ENCODE data around the gene CCT3.
A peak's percentile ranks its signal among the peaks of the same experiment; 100 is the strongest.

The CCT3 gene

DNA sequence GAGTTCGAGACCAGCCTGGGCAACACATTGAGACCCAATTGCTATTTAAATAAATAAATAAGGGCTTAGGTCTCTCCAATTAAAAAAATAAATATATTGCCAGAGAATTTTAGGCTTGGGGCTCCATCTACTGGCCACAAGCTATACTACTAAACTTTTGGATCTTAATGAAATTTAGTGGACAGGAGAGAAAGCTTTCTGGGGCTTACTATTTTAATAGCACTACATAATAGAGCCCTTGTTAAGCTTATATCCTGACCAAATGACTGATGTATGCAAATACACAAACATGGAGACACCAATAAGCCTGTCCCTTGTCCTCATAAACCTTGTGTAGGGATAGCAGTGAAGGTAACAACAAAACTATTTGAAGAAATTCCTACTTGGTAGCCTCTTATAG lies 18.4 kb downstream of the CCT3 start:
- no peak for DNase-seq

DNA sequence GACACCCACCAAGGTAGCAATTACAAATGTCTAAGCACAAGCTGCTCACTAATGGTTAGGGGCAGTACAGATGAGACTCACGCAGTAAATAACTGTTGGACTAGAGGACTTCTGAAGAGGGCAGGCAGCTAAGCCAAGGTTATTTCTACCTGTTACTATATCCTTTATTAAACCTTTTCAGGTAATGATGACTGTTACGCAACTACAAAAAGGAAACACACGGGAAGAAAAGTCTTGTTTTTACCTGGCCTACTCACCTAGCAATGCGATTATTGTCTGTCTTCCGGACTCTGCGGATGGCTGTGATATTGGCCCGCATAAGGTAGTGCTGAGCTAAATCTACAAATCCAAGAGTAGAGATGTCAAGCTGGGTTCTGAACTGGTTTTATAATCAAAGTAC lies 21.2 kb downstream of the CCT3 start:
- DNase-seq = no peak

DNA sequence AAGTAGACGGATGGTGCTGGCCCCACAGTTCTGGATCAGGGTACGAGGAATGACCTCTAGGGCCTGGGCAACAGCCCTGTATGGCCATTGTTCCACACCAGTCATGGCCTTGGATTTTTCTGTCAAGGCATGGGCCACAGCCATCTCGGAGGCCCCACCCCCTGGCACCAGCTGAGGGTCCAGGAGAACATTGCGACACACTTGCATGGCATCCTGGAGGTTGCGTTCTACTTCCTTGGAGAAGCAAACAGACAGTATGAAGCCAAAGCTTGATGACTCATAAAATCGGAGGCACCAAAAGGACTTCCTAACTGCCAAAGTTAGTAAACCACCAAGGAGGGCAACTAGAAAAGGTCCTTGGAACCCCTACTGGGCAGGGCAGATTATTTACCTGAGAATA lies 27.1 kb downstream of the CCT3 start:
- DNase-seq = no peak

DNA sequence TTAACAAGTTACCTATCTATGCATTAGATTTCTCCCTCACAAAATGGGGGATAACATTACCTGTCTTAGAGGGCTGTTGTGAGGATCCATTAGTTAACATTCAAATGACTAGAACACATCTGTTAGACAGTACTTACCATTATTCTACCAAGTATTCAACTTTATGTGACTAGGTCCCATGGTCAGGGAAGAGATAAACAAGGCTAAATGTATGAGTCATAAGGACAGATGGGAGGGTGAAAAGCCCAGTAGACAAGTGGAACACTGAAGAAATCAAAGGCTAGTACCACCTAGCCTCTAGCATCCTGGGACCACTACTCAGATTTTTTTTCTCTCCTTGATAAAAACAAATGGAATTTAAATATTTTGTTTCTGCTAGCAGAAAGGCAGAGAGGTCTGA lies 30.0 kb downstream of the CCT3 start:
- DNase-seq = no peak

DNA sequence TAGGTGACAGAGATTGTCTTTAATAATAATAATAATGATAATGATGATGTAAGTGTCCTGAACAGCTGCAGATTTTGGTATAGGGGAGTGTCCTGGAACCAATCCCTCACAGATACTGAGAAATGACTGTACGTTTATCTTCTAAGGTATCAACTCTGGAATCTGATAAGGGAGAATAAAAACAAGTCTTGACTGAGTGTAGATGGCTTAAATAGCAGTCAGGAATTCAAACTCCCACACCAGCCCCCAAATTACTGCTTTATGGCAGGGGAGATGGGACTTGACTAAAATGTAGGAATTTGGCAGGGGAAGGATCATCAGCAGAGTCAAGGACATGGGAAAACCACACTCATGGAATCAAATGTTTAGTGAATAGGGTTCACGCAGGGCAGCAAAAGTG lies 32.9 kb downstream of the CCT3 start:
- no peak for DNase-seq

DNA sequence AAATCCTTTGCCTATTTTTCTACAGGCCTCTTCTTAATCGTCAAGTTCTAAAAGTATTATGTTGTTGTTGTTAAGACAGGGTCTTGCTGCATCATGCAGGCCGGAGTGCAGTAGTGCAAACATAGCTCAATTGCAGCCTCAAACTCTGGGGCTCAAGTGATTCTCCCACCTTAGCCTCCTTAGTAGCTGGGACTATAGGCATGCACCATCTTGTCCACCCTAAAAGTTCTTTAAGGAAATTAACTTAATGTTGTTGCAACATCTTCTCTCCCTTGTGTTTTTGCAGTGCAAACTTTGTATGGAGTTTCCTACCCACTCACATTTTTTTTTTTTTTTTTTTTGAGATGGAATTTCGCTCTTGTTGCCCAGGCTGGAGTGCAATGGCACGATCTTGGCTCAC lies 34.9 kb downstream of the CCT3 start:
- no peak for DNase-seq

DNA sequence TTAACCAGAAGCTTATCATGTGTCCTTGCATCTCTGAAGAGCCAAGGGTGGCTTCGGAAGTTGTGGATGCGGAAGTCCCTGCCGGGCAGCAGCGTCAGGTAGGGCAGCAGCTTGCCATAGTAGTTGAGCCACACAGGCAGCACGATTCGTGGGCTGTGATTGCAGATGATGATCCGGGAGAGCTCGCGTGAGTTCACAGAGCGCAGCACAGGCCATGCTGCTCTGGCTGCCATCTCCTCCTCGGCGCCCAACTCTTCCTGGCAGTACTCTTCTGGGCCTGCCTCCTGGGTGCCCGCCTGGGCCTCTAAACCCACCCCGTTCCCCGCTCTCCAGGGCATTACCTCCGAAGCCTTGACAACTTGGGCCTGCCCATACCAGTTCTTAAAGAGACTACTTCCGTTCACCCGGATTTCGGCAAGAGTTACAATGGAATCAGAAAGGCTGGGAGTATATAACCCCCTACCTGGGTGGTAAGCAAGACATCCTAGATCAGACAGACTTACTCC lies 39.2 kb downstream of the CCT3 start, which contains the start of gene VHLL:
TSS of gene VHLL (minus strand) at position 456 of the 506 bp plus-strand sequence. CDS start at position 338, 118 bp downstream.
- DNase-seq = no peak

DNA sequence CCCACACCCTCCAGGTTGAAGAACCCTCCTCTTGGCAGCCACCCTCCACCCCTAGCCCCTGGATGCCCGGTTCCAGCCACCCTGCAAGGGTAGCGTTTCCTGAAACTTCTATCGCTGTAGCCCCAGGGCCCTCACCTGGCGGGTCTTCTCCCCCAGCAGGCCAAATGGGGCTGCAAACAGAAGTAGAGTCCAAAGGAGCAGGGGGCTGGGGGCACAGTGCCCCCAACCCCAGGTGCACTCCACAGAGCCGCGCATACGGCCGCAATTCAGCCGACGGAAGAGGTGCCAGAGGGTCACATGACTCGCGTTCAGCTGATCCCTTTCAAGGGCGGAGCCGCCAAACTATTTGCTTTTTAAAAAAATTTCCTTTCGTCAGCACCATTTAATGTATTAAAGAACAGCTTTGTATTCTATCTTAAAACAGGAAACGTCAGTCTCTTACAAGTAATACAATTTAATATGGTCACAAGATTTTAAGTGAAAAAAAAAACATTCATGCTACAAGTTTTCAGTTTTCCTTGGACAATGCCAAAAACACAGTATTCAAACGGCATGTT lies 42.6 kb downstream of the CCT3 start, which contains the start of gene GLMP:
TSS of gene GLMP (minus strand) at position 289 of the 557 bp plus-strand sequence. CDS start at position 255, 34 bp downstream.
- peak; percentile 46 for DNase-seq

DNA sequence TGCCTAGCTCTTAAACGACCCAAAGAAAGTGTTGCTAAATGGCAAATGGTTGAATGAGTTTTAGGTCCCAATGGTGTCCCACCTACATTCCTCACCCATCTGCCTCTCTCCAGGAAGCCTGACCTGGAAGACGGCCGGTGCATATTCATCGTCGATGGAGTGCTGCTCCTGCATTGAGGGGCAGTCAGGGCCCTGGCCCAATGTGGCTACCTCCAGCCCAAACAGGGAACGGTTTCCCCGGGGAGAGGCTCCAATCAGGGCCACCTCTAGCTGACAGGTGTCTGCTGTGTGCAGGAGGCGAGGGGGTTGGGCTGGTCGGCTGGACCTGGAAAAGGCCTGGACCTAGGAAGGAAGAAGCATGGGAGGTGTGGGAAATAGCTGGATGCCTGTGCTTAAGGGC lies 44.2 kb downstream of the CCT3 start:
- no peak for DNase-seq

DNA sequence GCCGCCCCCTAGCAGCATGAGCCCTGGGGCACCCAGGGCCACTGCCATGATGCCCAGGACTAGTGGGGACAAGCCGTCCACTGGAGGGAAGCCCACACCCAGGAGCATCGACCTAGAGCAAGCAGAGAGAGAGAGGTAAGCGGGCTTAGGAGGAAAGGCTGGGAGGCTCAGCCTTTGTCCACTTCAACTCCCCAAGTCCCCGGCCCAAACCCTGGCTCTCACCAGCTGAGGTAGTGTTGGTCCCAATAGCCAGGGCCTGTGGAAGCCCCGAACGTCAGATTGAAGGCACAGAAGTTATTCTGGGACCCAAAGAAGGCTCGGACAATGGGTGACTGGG lies 45.0 kb downstream of the CCT3 start:
- no peak for DNase-seq

DNA sequence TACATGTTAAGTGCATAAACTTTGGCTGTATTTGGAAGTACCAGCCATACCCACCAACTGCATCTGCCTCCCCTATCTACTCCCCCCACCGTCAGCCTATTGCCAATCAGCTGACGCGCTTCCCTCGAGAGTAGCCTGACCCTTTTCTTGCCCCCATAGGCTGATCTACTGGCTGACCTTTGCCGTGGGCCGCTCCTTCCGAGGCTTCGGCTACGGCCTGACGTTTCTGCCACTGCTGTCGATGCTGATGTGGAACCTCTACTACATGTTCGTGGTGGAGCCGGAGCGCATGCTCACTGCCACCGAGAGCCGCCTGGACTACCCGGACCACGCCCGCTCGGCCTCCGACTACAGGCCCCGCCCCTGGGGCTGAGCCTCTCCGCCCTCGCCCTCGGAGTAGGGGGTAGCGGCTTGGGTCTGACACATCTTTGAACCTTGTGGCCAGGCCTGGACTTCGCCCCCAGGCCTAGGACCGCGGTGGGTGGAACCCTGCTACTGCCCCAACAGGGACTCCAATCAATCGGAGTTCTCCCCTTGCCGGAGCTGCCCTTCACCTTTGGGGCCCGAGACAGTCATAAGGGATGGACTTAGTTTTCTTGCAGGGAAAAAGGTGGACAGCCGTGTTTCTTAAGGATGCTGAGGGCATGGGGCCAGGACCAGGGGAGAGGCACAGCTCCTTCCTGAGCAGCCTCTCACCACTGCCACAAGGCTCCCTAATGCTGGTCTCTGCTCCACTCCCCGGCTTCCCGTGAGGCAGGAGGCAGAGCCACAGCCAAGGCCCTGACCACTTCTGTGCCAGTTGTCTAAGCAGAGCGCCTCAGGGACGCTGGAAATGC lies 46.6 kb downstream of the CCT3 start:
- DNase-seq = peak; percentile 72

DNA sequence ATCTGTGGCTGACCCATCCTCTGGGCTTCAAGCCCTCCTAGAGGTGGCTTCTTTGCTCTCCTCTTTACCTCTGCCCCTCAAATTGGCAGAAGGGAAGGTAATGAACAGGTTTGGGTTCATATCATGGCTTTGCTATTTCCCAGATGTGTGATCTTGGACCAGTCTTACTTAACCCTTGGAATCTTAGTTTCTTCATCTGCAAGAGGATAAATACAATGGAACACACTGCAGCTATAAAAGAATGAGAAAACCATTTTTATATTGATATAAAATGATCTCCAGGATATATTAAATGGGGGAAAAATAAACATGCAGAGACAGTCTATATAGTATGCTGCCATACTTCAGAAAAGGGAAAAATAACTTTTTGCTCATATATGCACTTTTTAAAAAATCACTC lies 48.2 kb downstream of the CCT3 start:
- DNase-seq = no peak

DNA sequence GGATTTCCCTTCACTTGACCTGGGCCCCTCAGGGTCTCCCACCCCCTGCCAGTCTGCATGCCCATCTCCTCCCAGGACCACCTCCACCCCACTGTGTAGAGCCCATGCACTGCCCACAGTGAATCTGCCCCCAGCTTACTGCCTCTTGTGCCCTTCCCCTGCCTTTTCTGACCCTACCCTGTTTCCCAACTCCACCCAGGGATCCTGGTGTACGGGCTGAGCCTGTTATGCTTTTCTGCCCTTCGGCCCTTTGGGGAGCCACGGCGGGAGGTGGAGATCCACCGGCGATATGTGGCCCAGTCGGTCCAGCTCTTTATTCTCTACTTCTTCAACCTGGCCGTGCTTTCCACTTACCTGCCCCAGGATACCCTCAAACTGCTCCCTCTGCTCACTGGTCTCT lies 52.0 kb downstream of the CCT3 start:
- no peak for DNase-seq

DNA sequence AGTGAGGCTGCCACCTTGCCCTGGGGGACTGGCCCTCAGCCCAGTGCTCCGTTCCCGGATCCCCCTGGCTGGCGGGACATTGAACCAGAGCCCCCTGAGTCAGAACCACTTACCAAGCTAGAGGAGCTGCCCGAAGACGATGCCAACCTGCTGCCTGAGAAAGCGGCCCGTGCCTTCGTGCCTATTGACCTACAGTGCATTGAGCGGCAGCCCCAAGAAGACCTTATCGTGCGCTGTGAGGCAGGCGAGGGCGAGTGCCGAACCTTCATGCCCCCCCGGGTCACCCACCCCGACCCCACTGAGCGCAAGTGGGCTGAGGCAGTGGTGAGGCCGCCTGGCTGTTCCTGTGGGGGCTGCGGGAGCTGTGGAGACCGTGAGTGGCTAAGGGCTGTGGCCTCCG lies 52.7 kb downstream of the CCT3 start:
- no peak for DNase-seq

DNA sequence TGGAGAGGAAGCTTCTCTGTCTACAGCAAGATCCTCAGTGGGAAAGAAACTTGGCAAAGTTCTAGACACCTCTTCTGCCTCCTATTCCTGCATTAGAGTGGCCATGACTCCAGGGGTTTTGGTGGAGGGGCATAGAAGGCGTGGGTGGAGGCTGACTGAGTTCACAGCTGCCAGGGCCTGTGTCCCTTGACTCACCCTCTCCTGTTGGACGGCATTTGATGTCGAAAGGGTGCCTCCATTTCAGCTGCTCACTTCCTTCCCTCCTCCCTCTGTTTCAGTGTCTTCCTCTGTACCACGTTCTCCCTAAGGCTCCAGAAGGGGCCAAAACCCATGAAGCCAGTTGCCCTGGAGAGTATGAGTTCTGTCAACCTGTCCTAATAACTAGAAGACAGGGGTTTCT lies 53.3 kb downstream of the CCT3 start:
- DNase-seq = no peak

DNA sequence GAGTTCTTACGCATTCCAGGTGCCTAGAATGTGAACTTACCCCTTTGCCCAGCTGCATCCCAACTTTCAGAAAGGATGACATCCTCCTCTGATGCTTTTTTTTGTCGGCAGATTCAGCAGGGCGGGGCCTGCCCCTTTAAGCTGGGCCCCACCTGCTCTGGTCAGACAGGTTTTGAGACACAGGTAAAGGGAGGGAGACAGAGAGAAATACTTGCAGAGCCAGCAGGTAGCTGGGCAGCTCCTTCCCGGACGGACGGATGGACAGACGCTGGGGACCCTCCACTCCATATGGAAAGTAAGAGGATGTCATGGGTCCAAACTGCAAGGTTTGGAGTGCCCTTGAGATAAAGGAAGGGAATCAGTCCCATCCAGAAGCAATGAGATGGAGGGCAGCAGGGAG lies 54.0 kb downstream of the CCT3 start, which contains the start of gene TMEM79:
TSS of gene TMEM79 (plus strand) at position 214 of the 400 bp plus-strand sequence. CDS start 902 bp downstream, outside the sequence.
- DNase-seq = no peak

DNA sequence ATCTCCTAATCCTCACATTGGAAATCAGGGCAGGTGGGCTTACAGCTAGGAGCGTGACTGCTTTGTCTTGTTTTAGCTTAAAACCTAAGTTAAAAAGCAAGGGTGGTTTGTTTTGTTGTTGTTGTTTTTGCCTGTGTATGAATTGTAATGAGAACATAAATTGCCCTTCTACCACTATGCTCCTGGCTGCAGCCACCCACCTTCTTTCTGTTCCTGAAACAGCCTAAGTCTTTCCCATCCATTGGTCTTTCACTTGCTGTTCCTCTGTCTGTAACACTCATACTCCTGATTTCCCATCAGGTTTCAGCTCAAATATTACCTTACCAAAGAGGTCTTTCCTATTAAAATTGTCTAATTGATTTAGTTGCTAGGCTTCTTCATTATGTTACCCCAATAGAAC lies 54.6 kb downstream of the CCT3 start:
- DNase-seq = no peak

DNA sequence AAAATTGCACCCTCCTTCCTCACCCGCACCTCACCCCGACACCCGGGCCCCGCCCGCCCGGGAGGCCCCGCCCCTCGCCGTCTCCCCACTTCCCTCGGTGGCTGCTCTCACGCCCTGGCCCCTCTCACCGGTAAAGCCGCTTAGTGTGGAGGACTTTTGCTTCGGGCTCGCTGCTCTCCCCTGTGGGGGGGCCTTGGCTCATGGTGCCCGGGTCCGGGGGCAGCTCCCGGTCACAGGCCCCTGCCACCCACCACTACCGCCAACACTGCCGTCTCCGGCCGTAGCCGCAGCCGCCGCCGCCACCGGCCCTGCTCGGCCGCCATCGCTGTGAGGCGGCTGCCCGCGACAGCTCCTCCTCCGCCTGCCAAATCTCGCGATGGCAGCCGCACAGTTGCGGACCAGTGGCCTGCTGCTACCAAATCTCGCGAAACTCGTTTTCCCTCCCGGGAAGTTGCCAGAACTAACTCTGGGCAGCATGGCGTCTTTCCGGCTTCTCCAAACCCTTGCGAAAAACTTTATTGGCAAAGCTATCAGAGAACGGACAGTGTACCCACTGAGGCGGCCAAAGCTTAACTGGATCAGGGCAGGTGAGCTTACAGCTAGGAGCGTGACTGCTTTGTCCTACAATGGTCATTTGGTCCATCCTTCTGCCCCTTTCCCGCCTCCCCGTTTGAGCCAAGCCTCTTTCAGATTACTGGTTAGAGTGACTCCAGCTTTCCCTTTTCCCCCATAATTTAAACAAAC lies 55.4 kb downstream of the CCT3 start, which contains the start of gene SMG5:
TSS of gene SMG5 (minus strand) at position 347 of the 744 bp plus-strand sequence. CDS start at position 202, 145 bp downstream.
- peak; percentile 98 for DNase-seq

DNA sequence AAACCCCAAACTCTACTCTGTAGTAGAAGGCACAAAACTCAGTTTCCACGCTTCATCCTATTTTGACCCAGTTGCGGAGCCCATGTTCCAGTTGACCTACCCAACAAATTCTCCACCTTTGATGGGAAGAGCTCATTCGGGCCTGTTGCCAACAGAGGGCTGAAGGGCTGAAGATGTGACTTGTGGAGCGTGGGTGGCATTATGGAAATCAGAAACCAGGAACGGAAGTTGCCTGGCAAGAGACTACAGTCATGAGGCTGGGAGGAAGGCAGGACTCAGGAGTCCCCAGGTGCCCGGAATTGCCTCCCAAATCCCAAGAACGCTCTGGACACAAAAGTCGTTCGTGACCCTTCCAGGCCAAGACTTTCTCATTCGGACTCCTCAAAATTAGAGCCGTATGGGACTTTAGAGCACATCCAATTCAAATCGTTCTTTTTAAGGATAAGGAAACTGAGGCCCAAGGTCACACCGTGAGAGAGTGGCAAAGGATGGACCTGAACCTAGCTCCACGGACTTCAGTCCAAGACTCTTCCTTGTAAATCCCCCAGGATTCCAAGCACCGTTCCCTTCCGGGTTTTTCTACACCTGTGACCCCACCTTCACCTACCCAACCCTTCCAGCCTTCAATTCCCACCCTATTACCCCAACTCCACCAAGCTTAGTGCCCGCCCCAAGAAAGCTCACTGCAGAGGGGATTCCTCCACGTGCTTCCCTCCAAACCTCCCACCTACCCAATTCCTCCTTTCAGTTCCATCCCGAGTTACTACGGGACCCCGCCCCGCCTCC lies 56.2 kb downstream of the CCT3 start:
- DNase-seq = no peak

DNA sequence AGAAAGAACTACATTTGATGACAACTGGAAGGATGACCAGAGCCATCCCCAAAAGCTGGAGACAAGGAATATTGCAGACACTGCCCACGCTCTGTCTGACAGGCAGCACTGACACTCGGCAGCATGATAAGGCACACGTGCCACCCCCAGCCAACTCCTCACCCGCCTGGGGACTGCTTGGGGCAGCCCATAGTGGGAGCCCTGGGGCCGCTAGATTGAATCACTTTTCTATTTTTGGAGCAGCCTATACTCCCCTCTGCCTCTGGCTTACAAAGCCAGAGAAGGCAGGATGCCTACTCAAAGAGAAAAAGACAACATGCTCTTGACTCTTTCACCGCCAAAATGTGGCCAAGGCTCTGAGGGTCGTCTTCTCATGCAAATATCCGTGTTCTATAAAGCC lies 56.8 kb downstream of the CCT3 start:
- DNase-seq = peak; percentile 19

DNA sequence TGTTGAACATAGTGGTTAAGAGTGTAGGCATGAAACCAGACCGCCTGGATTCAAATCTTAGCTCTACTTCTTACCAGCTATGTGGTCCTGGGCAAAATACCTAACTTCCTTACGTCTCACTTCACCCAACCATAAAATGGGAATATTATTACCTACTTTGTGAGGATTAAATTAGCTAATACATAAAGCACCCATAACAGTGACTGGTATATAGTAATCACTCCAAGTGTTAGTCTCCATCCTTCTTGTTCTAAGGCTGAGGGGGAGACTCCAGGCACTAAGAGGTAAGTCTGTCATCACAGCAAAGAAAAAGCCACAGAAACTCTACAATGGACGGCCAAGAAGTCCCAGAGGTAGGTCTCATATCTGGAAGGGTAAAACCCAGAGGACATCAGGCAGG lies 58.3 kb downstream of the CCT3 start:
- DNase-seq = no peak

DNA sequence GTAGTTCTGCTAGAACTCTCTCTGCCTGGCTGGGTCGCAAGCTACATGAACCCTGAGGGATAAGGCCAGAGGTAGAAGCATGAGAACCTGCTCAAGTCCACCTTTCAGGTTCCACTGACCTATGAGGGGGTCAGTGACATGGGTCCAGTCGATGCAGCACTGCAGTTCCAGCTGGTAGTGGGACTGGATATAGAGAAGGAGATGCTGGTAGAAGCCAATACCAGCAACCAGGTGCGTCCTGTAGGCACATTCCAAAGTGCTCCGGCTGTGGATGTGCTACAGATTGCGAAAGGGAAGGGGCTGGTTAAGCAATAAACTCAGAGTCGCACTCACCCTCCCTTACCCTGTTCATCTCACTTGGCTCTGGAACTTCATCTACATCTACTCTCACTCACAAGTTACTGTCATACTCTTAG lies 61.1 kb downstream of the CCT3 start:
- no peak for DNase-seq

DNA sequence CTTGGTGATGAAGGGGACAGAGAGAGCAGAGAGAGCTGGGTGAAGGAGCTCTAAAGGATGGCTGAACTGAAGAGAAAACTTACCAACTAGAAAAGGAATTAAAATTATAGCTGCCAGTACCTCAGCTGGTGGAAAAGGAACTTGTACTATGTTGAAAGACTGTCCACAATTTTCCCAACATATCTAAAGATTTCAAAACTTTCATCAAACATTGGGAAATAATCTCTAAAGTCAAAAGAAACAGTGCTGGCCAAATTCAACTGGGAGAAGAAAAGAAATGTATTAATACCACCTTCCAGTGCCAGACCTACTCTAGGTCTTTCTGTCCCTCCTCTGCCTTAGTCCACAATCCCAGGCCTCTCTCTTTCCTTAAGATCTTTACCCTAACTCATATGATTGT lies 61.6 kb downstream of the CCT3 start:
- DNase-seq = no peak

Data from CD4-positive, alpha-beta T cell treated with Interleukin-15 for 1 hour (primary cell).